A673 (cell line): ENCODE results near the gene MAP2K6. TPM values are rescaled to one million over a fixed set of nuclear protein-coding genes. Genes with fewer than 3 reads are reported as not detected.
A peak's percentile ranks its signal among the peaks of the same experiment; 100 is the strongest.

Source experiments
- BruUV-seq: library from RNA; stranded (reverse); fragments of 400-500 nt; replicated peaks from 2 replicates; lab custom pipeline; 2021; lab: Mats Ljungman, UMichigan
- CTCF ChIA-PET: fragments of 300-600 bp; sonication (Branson Sonifier 250); formaldehyde crosslinking; loops from one replicate; lab custom pipeline; 2022; ENCODE audit warnings: antibody characterized with exemption; lab: Charles Lee
- POLR2A ChIA-PET: fragments of 300-600 bp; sonication (Branson Sonifier 250); formaldehyde crosslinking; loops from one replicate; lab custom pipeline; 2022; ENCODE audit warnings: antibody characterized with exemption; ENCODE audit not compliant: low non-redundant PET; lab: Charles Lee
- DNase-seq: peaks from one replicate; pipeline ENCODE4 v3.0.0-alpha.2; 2015; ENCODE audit warnings: low spot score
- H3K27ac ChIP-seq: fragments of 200-600 bp; sonication (generic); 2 replicates; pipeline ENCODE4 v1.5.1; 2016; ENCODE audit warnings: mixed run types, low read depth, mild to moderate bottlenecking, mixed read lengths, antibody characterized with exemption, low read length; ENCODE audit not compliant: poor library complexity, severe bottlenecking
- H3K27me3 ChIP-seq: fragments of 200-600 bp; sonication (generic); replicated peaks from 2 replicates; pipeline ENCODE4 v1.6.1; 2017; ENCODE audit warnings: mixed run types, low read depth, mild to moderate bottlenecking, mixed read lengths, antibody characterized with exemption, low read length; ENCODE audit not compliant: insufficient read depth, poor library complexity
- H3K36me3 ChIP-seq: fragments of 200-600 bp; sonication (generic); 2 replicates; pipeline ENCODE4 v1.6.1; 2016; ENCODE audit warnings: mixed run types, mild to moderate bottlenecking, mixed read lengths, antibody characterized with exemption, low read length; ENCODE audit not compliant: insufficient read depth, poor library complexity, severe bottlenecking
- H3K4me1 ChIP-seq: fragments of 200-600 bp; sonication (generic); 2 replicates; pipeline ENCODE4 v1.6.1; 2017; ENCODE audit warnings: mixed run types, mild to moderate bottlenecking, mixed read lengths, antibody characterized with exemption, low read length; ENCODE audit not compliant: insufficient read depth, poor library complexity, severe bottlenecking
- H3K4me3 ChIP-seq: fragments of 200-600 bp; sonication (generic); 2 replicates; pipeline ENCODE4 v1.5.1; 2016; ENCODE audit warnings: low read depth, mixed run types, mild to moderate bottlenecking, mixed read lengths, low read length; ENCODE audit not compliant: poor library complexity, severe bottlenecking
- H3K9me3 ChIP-seq: fragments of 200-600 bp; sonication (generic); 2 replicates; pipeline ENCODE4 v1.6.1; 2016; ENCODE audit warnings: mixed run types, low read depth, mild to moderate bottlenecking, mixed read lengths, antibody characterized with exemption, low read length; ENCODE audit not compliant: poor library complexity, severe bottlenecking
- EZH2 ChIP-seq: fragments of 200-600 bp; sonication (generic); IDR thresholded peaks from 2 replicates; pipeline ENCODE4 v1.6.1; 2017; ENCODE audit warnings: borderline replicate concordance, low read depth, mild to moderate bottlenecking, mixed read lengths, antibody characterized with exemption, low read length; ENCODE audit not compliant: poor library complexity, severe bottlenecking
- intact Hi-C: fragments of 100-400 bp; cut with micrococcal nuclease; formaldehyde crosslinking; loops from one replicate; pipeline ENCODE4 v1.10.0; 2022; ENCODE audit not compliant: unreplicated experiment
- total RNA-seq: library from RNA; stranded (reverse); gene quantifications from 2 replicates; pipeline ENCODE4 v1.2.3, GENCODE V29; 2021
- TF ChIP-seq, protein P1 (sequence below): fragments of 300-800, 200-600 bp; sonication (generic); conservative IDR thresholded peaks from 2 replicates; pipeline ENCODE4 v1.5.1; 2017; ENCODE audit warnings: low read depth, mild to moderate bottlenecking, antibody characterized with exemption, low read length, moderate library complexity, mixed read lengths

Gene MAP2K6
- total RNA-seq, 1 experiment from 2014 or later: 14.1 TPM

DNA sequence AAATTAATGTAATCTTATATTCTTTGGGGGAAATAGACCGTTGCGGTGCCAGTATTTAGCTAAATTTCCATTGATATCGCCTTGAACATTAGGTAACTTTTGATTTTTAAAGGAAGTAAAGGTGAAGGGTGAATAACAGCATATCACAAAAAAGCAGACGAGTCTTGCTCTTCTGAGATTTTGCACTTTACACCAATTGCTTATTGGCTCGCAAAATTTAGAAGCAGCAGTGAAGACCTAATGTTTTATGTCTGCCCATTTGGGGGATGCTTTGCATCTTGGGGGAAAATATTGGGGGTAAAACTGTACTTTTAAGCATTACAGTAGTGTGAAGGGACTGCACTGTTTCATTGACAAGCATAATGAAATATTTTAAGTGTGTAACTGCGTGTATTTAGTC lies 934 bp downstream of the MAP2K6 start:
- no peak overlapping the region for H3K27ac ChIP-seq
- no peaks in the 10 kb centered on the region for H3K36me3 ChIP-seq
- H3K4me3 ChIP-seq: peak overlapping the region; percentile 53
- TF ChIP-seq, protein P1, sequence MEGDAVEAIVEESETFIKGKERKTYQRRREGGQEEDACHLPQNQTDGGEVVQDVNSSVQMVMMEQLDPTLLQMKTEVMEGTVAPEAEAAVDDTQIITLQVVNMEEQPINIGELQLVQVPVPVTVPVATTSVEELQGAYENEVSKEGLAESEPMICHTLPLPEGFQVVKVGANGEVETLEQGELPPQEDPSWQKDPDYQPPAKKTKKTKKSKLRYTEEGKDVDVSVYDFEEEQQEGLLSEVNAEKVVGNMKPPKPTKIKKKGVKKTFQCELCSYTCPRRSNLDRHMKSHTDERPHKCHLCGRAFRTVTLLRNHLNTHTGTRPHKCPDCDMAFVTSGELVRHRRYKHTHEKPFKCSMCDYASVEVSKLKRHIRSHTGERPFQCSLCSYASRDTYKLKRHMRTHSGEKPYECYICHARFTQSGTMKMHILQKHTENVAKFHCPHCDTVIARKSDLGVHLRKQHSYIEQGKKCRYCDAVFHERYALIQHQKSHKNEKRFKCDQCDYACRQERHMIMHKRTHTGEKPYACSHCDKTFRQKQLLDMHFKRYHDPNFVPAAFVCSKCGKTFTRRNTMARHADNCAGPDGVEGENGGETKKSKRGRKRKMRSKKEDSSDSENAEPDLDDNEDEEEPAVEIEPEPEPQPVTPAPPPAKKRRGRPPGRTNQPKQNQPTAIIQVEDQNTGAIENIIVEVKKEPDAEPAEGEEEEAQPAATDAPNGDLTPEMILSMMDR: no peak
- TF ChIP-seq EZH2: no peak
- BruUV-seq: no TSS peak
- H3K27me3 ChIP-seq: no peaks in the 10 kb centered on the region
- CTCF ChIA-PET: no interaction called here
- no peak for DNase-seq
- intact Hi-C loops: no loop called here
- H3K9me3 ChIP-seq: no peaks in the 10 kb centered on the region
- POLR2A ChIA-PET: no interaction called here
- peaks cover 30% of the 10 kb centered on the region for H3K4me1 ChIP-seq

DNA sequence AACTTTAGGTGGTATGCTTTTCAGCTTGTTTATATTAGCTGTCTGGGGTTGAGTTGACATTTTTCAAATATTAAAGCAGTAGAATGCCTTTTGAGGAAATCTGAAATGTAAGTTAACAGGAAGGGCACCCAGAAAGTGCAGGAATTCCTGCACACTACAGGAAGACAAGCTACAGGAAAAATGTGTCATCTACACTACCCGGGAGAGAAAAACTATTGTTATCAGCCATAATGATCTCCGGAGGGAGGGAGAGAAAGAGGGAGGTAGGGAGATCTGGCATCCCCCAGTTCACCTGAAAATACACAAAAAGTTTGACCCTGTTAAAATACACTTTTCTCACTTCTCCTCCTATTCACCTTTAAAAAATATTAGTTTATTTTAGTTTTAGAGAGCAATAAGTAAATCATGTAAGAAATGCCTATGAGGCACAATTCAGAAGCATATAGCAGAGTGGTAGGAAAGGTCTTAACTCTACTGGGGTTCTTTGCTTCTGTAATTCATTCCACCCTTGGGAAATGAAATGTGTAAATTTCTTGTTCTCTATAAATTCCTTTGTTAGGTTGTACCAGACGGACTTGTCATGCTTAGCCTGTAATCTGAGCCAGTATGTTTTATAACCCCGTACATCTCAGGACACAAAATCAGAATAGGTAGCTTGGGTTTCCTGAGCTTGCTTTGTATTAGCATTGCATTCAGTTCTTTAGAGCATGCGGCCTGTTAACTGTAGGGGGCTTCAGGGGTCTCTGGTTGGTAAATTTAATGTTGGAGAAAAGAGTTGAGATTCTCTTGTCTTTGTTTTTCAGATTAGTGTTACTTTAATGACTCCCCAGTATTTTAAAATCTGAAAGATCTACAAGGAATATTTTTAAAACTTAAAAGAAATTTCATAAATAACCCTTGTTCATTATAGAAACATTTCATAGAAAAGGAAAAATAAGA lies 3.3 kb downstream of the MAP2K6 start:
- intact Hi-C loops: no loop called here

DNA sequence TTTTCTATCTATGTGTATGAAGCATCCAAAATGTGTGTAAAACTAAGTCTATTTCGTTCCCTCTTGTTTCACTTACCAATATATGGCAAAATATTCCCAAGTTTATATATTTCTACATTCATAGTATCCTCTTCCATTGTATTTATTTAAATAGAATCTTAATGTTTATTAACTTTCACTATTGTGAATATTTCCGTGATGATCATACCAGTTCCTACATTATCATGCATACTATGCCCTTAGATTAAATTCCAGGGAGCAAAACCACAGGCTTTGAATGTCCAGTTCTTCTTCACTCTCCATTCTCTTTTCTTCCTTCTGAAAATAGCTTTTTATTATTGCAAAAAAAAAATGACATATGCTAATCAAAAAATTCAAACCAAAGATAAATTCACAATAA lies 4.0 kb downstream of the MAP2K6 start:
- no peak overlapping the region for H3K27ac ChIP-seq
- H3K36me3 ChIP-seq: no peaks in the 10 kb centered on the region
- no peaks in the 10 kb centered on the region for H3K27me3 ChIP-seq
- ChIA-PET CTCF (interaction anchor here (0.7 kb wide), 1 partner anchor 24 kb away, joined by 3 read pairs; no protein-coding TSS in a partner anchor), POLR2A (no interaction called here)
- H3K4me1 ChIP-seq: peaks cover 37% of the 10 kb centered on the region
- TF ChIP-seq, protein P1: no peak
- no peak for TF ChIP-seq EZH2
- BruUV-seq: no TSS peak
- no peaks in the 10 kb centered on the region for H3K9me3 ChIP-seq
- H3K4me3 ChIP-seq: peak overlapping the region; percentile 25
- intact Hi-C loops: no loop called here
- DNase-seq: no peak

More for the DNA sequence above, 3.3 kb downstream of the MAP2K6 start:
- Histone ChIP-seq H3K36me3 (no peaks in the 10 kb centered on the region), H3K9me3 (no peaks in the 10 kb centered on the region), H3K27me3 (no peaks in the 10 kb centered on the region), H3K27ac (peak overlapping the region; percentile 62), H3K4me1 (peaks cover 37% of the 10 kb centered on the region), H3K4me3 (peak overlapping the region; percentile 25)
- no TSS peak for BruUV-seq
- peak; percentile 66 for DNase-seq
- CTCF ChIA-PET: interaction anchor here (0.7 kb wide), 1 partner anchor 23 kb away, joined by 3 read pairs; no protein-coding TSS in a partner anchor
- no peak for TF ChIP-seq EZH2
- TF ChIP-seq, protein P1: no peak
- POLR2A ChIA-PET: no interaction called here
